Epidermal melanocyte (primary cell): ENCODE measurements around the gene KCTD16.

Experiments used
- DNase-seq: peaks from one replicate; pipeline ENCODE4 v3.0.0; 2011; ENCODE audit warnings: low spot score; ENCODE audit not compliant: insufficient read length

The KCTD16 gene

GRCh38 chr5:144403058-144403457, 232.4 kb downstream of the KCTD16 start:
- no peak for DNase-seq

- DNase-seq = no peak
Measured at GRCh38 chr5:144403817-144404420, 233.2 kb downstream of the KCTD16 start.

GRCh38 chr5:144404672-144405071, 234.0 kb downstream of the KCTD16 start:
- no peak for DNase-seq

- DNase-seq = no peak
Measured at GRCh38 chr5:144405991-144406390, 235.3 kb downstream of the KCTD16 start.

- DNase-seq = no peak
Measured at GRCh38 chr5:144406442-144406841, 235.8 kb downstream of the KCTD16 start.

- DNase-seq = no peak
Measured at GRCh38 chr5:144414202-144415029, 243.7 kb downstream of the KCTD16 start.

GRCh38 chr5:144416196-144416595, 245.5 kb downstream of the KCTD16 start:
- DNase-seq = no peak

- no peak for DNase-seq
Measured at GRCh38 chr5:144418719-144419118, 248.0 kb downstream of the KCTD16 start.

- DNase-seq = no peak
Measured at GRCh38 chr5:144421411-144421810, 250.7 kb downstream of the KCTD16 start.

- DNase-seq = no peak
Measured at GRCh38 chr5:144422018-144422727, 251.5 kb downstream of the KCTD16 start.

- DNase-seq = no peak
Measured at GRCh38 chr5:144427866-144428265, 257.2 kb downstream of the KCTD16 start.

- no peak for DNase-seq
Measured at GRCh38 chr5:144428326-144428725, 257.7 kb downstream of the KCTD16 start.

GRCh38 chr5:144429405-144429804, 258.7 kb downstream of the KCTD16 start:
- DNase-seq = no peak

- DNase-seq = no peak
Measured at GRCh38 chr5:144429905-144430304, 259.2 kb downstream of the KCTD16 start.

GRCh38 chr5:144433140-144433822, 262.6 kb downstream of the KCTD16 start:
- no peak for DNase-seq

- no peak for DNase-seq
Measured at GRCh38 chr5:144433893-144434292, 263.2 kb downstream of the KCTD16 start.

GRCh38 chr5:144436007-144436406, 265.3 kb downstream of the KCTD16 start:
- no peak for DNase-seq

- DNase-seq = no peak
Measured at GRCh38 chr5:144438237-144438636, 267.6 kb downstream of the KCTD16 start.

- DNase-seq = no peak
Measured at GRCh38 chr5:144448457-144448856, 277.8 kb downstream of the KCTD16 start.

GRCh38 chr5:144451187-144451973, 280.7 kb downstream of the KCTD16 start:
- no peak for DNase-seq

- no peak for DNase-seq
Measured at GRCh38 chr5:144453753-144454152, 283.1 kb downstream of the KCTD16 start.
